ENCODE measurements around the gene WDR44.

The WDR44 gene

GRCh38 chrX:118360429-118361125 lies 14.7 kb downstream of the WDR44 start:
- Histone ChIP-seq H3K4me3 (ENCODE audit: low read length) (no peak overlapping the region), H3K4me2 (ENCODE audit: low read length) (no peak overlapping the region), H3K9me3 (ENCODE audit: control insufficient read depth, insufficient read depth, low read length) (no peaks in the 10 kb centered on the region), H3K9me2 (replicated peaks; ENCODE audit: control insufficient read depth, low read length) (no peaks in the 10 kb centered on the region), H3K36me3 (ENCODE audit: control insufficient read depth, low read length) (no peaks in the 10 kb centered on the region), H3F3A (ENCODE audit: control insufficient read depth, insufficient read depth) (no peaks in the 10 kb centered on the region), H3K79me2 (ENCODE audit: control insufficient read depth, low read length) (no peaks in the 10 kb centered on the region), H4K20me1 (ENCODE audit: control insufficient read depth, insufficient read depth, low read depth, low read length) (no peaks in the 10 kb centered on the region), H3K4me1 (ENCODE audit: control insufficient read depth, low read length) (no peaks in the 10 kb centered on the region), H3K27ac (ENCODE audit: low read depth, low read length) (no peak overlapping the region), H3K27me3 (ENCODE audit: control insufficient read depth, low read length) (no peaks in the 10 kb centered on the region)
- TF ChIP-seq CTCF (IDR thresholded peaks at IDR 0.05; ENCODE audit: low read depth, low read length, poor library complexity, severe bottlenecking) (no peak), EZH2phosphoT487 (IDR thresholded peaks at IDR 0.05; ENCODE audit: borderline replicate concordance, low read length) (no peak)

GRCh38 chrX:118364261-118364660 lies 18.4 kb downstream of the WDR44 start:
- Histone ChIP-seq H3F3A (ENCODE audit: control insufficient read depth, insufficient read depth) (no peaks in the 10 kb centered on the region), H4K20me1 (ENCODE audit: control insufficient read depth, insufficient read depth, low read depth, low read length) (no peaks in the 10 kb centered on the region), H3K9me2 (replicated peaks; ENCODE audit: control insufficient read depth, low read length) (no peaks in the 10 kb centered on the region), H3K79me2 (ENCODE audit: control insufficient read depth, low read length) (no peaks in the 10 kb centered on the region), H3K36me3 (ENCODE audit: control insufficient read depth, low read length) (no peaks in the 10 kb centered on the region), H3K4me1 (ENCODE audit: control insufficient read depth, low read length) (no peaks in the 10 kb centered on the region), H3K27ac (ENCODE audit: low read depth, low read length) (no peak overlapping the region), H3K4me2 (ENCODE audit: low read length) (no peak overlapping the region), H3K4me3 (ENCODE audit: low read length) (no peak overlapping the region), H3K9me3 (ENCODE audit: control insufficient read depth, insufficient read depth, low read length) (no peaks in the 10 kb centered on the region), H3K27me3 (ENCODE audit: control insufficient read depth, low read length) (no peaks in the 10 kb centered on the region)
- TF ChIP-seq CTCF (IDR thresholded peaks at IDR 0.05; ENCODE audit: low read depth, low read length, poor library complexity, severe bottlenecking) (no peak), EZH2phosphoT487 (IDR thresholded peaks at IDR 0.05; ENCODE audit: borderline replicate concordance, low read length) (no peak)

- Histone ChIP-seq H3K79me2 (ENCODE audit: control insufficient read depth, low read length) (no peaks in the 10 kb centered on the region), H3K27ac (ENCODE audit: low read depth, low read length) (no peak overlapping the region), H3K9me3 (ENCODE audit: control insufficient read depth, insufficient read depth, low read length) (no peaks in the 10 kb centered on the region), H3K4me1 (ENCODE audit: control insufficient read depth, low read length) (no peaks in the 10 kb centered on the region), H3K9me2 (replicated peaks; ENCODE audit: control insufficient read depth, low read length) (no peaks in the 10 kb centered on the region), H3K27me3 (ENCODE audit: control insufficient read depth, low read length) (no peaks in the 10 kb centered on the region), H3K4me2 (ENCODE audit: low read length) (no peak overlapping the region), H3K4me3 (ENCODE audit: low read length) (no peak overlapping the region), H3F3A (ENCODE audit: control insufficient read depth, insufficient read depth) (no peaks in the 10 kb centered on the region), H3K36me3 (ENCODE audit: control insufficient read depth, low read length) (no peaks in the 10 kb centered on the region), H4K20me1 (ENCODE audit: control insufficient read depth, insufficient read depth, low read depth, low read length) (no peaks in the 10 kb centered on the region)
- TF ChIP-seq EZH2phosphoT487 (IDR thresholded peaks at IDR 0.05; ENCODE audit: borderline replicate concordance, low read length) (no peak), CTCF (IDR thresholded peaks at IDR 0.05; ENCODE audit: low read depth, low read length, poor library complexity, severe bottlenecking) (no peak)
Observed at GRCh38 chrX:118367338-118367737, 21.4 kb downstream of the WDR44 start.

Data from DOHH2 (cell line).